Tibial nerve (tissue), 4 donors: ENCODE results near the gene GLI1. TPM values are rescaled to one million over a fixed set of nuclear protein-coding genes. Genes with fewer than 3 reads are reported as not detected.

Experiments
- DNase-seq, 2 donors: peaks; one replicate each; pipeline ENCODE4 v3.0.0-alpha.2; 2019; ENCODE audit warnings: low spot score in 2 of 2
- H3K27ac ChIP-seq, 4 donors: fragments of 200-600 bp; sonication (generic) in 3 of 4; one replicate each; pipeline ENCODE4 v1.5.1; 2017 to 2019; ENCODE audit warnings: mild to moderate bottlenecking in 1 of 4
- H3K27me3 ChIP-seq, 2 donors: fragments of 200-600 bp; sonication (generic) in 1 of 2; one replicate each; pipeline versions ENCODE4 v1.5.1 to v1.6.0; 2017 to 2019
- H3K36me3 ChIP-seq, 3 donors: fragments of 200-600 bp; sonication (generic); one replicate each; pipeline ENCODE4 v1.5.1; 2018 to 2019
- H3K4me1 ChIP-seq, 4 donors: fragments of 200-600 bp; sonication (generic) in 3 of 4; one replicate each; pipeline ENCODE4 v1.5.1; 2017 to 2019
- H3K4me3 ChIP-seq, 4 donors: fragments of 200-600 bp; sonication (generic) in 3 of 4; one replicate each; pipeline ENCODE4 v1.5.1; 2017 to 2019; ENCODE audit warnings: mild to moderate bottlenecking in 1 of 4, moderate library complexity in 1 of 4
- H3K9me3 ChIP-seq, 4 donors: fragments of 200-600 bp; sonication (generic) in 3 of 4; one replicate each; pipeline ENCODE4 v1.5.1; 2017 to 2019
- EP300 ChIP-seq, 2 donors: sonication (generic); formaldehyde crosslinking; IDR thresholded peaks; one replicate each; pipeline ENCODE4 v1.6.1; 2017; ENCODE audit warnings: antibody characterized with exemption in 2 of 2, mild to moderate bottlenecking in 1 of 2
- POLR2A ChIP-seq, 2 donors: fragments of 450-650 bp; IDR thresholded peaks; one replicate each; pipeline ENCODE4 v1.6.1; 2017; ENCODE audit warnings: antibody characterized with exemption in 2 of 2, mild to moderate bottlenecking in 2 of 2, moderate library complexity in 2 of 2
- WGBS, 2 donors: methylation state at CpG; one replicate each; pipeline ENCODE4 v1.1.5; 2018; 5-methylcytosine and 5-hydroxymethylcytosine counted together
- total RNA-seq, 4 donors: library from RNA; depleted of rRNA; stranded (reverse); fragments of >200 nt; gene quantifications; one replicate each; pipeline ENCODE4 v1.1.0, GENCODE V29; 2016
- TF ChIP-seq, protein P1 (sequence below), 5 experiments: fragments of 200-600 bp in 3 of 5; fragments of 450-650 bp in 2 of 5; sonication (generic) in 3 of 5; IDR thresholded peaks; one replicate each; pipeline ENCODE4 v1.5.1; 2016 to 2019; ENCODE audit warnings: antibody characterized with exemption in 5 of 5, mild to moderate bottlenecking in 3 of 5, moderate library complexity in 2 of 5

The GLI1 gene
- total RNA-seq, 4 donors from 2014 or later = 16.2 to 61.0 (median 38.7) TPM

DNA sequence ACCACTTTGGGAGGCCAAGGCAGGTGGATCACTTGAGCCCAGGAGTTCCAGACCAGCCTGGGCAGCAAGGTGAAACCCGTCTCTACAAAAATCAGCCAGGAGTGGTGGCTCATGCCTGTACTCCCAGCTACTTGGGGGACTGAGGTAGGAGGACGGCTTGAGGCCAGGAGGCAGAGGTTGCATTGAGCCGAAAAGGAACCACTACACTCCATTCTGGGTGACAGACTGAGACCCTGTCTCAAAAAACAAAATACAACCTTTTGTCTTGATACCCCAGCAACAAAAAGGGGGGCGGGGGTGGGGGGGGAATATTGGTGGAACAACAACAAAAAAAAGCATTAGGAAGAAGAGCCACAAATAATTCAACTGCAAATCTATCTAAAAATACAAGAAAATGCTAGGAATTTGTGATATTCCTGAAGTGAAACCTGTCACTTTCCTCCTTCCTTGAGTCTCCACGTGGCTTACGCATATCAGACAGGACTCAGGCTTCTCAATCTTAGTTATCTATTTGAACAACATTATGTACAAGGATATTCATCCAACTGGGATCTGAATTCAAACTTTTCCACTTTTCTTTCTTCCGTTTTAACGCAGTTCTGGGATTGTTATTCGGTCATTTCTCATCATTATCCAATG is 30.0 kb upstream of the GLI1 start:
- H3K9me3 ChIP-seq = no peaks in the 10 kb centered on the region
- WGBS, 2 donors = 24 to 31% methylated on average over 9 of the region's 9 CpGs
- peak overlapping the region; percentile 89 to 96 (median 92) for H3K27ac ChIP-seq
- H3K4me1 ChIP-seq = peaks cover 0 to 33% (median 6%) of the 10 kb centered on the region in 4 donors
- H3K36me3 ChIP-seq = peaks cover 0 to 9% (median 0%) of the 10 kb centered on the region in 3 donors
- H3K27me3 ChIP-seq = no peaks in the 10 kb centered on the region
- no peak for TF ChIP-seq POLR2A (IDR thresholded peaks at IDR 0.05)
- no peak for TF ChIP-seq EP300 (IDR thresholded peaks at IDR 0.05)
- TF ChIP-seq, protein P1, sequence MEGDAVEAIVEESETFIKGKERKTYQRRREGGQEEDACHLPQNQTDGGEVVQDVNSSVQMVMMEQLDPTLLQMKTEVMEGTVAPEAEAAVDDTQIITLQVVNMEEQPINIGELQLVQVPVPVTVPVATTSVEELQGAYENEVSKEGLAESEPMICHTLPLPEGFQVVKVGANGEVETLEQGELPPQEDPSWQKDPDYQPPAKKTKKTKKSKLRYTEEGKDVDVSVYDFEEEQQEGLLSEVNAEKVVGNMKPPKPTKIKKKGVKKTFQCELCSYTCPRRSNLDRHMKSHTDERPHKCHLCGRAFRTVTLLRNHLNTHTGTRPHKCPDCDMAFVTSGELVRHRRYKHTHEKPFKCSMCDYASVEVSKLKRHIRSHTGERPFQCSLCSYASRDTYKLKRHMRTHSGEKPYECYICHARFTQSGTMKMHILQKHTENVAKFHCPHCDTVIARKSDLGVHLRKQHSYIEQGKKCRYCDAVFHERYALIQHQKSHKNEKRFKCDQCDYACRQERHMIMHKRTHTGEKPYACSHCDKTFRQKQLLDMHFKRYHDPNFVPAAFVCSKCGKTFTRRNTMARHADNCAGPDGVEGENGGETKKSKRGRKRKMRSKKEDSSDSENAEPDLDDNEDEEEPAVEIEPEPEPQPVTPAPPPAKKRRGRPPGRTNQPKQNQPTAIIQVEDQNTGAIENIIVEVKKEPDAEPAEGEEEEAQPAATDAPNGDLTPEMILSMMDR (IDR thresholded peaks at IDR 0.05) = no peak
- DNase-seq = no peak
- peak overlapping the region; percentile 65 to 79 (median 72) for H3K4me3 ChIP-seq

DNA sequence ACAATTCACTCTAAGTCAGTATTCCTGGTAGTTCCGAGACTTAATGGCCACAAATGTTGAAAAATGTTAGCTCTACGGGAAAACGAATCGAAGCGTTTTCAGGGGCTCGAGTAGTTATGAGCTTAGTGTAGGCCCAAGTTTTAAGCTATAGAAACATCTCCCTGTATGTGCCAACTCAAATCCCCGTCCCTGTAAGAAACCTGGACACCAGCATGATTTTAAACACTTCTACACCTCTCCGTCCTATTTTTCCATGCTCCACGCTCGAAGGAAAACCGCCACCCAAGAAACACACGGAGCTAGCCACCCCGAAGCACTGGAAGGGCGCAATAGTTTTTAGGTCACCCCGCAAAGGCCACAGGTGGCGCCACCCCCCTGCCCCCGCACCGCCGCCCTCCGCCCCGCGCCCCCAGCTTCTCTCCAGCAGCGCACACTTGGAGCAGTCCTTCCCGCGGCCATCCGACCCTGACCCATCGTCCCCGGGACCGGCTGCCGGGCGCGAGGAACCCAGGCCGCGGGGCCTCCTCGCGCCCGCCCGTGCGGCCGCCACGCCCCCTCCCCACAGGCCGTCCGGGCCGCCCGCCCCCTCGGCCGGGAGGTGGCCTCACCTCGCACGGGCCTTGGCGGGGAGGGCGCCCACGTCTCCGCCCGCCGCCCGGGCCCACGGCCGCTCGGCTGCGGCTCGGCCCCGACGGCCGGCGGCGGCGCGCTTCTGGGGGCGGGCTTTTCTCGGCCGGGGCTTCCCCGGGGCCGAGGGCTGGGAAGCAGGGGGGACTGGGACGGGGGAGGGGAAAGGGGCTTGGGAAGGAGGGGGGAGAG is 29.3 kb upstream of the GLI1 start:
- 0 to 1% methylated on average over 29 to 35 of the region's 74 CpGs for WGBS, 2 donors
- Histone ChIP-seq H3K36me3 (peaks cover 0 to 7% (median 0%) of the 10 kb centered on the region in 3 donors), H3K27ac (peak overlapping the region; percentile 89 to 96 (median 92)), H3K4me3 (peak overlapping the region; percentile 65 to 79 (median 72)), H3K4me1 (peaks cover 0 to 33% (median 6%) of the 10 kb centered on the region in 4 donors), H3K9me3 (no peaks in the 10 kb centered on the region), H3K27me3 (no peaks in the 10 kb centered on the region)
- TF ChIP-seq EP300 (IDR thresholded peaks at IDR 0.05) (no peak), POLR2A (IDR thresholded peaks at IDR 0.05) (no peak)
- TF ChIP-seq, protein P1 (IDR thresholded peaks at IDR 0.05) = peak in 2 of 5 experiments; percentile 4 to 8
- peak in 1 of 2 donors; percentile 26 for DNase-seq

DNA sequence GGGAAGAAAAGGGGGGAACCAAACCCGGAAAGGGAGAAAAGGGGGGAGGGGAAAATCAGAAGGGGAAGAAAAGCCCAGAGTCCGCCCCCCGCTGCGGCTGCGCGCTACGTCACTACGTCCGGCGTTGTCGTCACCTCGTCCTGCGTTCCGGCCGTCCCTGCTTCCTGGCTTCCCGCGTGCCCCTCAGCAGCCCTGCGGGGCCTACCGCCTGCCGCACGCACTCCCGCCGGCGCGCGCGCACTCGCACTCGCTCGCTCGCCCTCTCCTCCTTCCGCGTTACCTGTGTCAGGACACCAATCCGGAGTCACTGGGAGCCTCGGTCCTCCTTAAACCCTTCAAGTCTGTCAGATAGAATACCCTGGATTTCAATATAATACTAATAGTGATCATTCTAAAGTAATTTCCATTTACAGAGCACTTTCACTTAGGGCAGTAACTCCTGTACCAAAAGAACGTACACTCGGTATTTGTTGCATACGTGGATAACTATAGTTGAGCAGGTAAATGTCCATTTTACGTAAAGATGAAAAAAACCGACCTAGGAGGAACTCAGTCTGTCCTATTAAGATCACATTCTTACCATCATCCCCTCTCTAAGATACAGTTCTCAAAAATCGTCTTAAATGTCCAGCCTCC is 28.5 kb upstream of the GLI1 start, which contains the start of gene R3HDM2:
Gene R3HDM2, minus strand, starts transcription at position 113 of the 636 bp plus-strand sequence. CDS start 120,615 bp downstream, outside the sequence.
- Histone ChIP-seq H3K27me3 (no peaks in the 10 kb centered on the region), H3K4me1 (peaks cover 0 to 33% (median 6%) of the 10 kb centered on the region in 4 donors), H3K27ac (peak within 1 kb of the TSS; percentile 89 to 96 (median 92)), H3K4me3 (peak within 1 kb of the TSS; percentile 65 to 79 (median 72)), H3K9me3 (no peaks in the 10 kb centered on the region), H3K36me3 (no peaks in the 10 kb centered on the region)
- peak; percentile 86 to 89 for DNase-seq
- WGBS, 2 donors = 2 to 3% methylated on average over 41 of the region's 41 CpGs
- TF ChIP-seq POLR2A (IDR thresholded peaks at IDR 0.05) = peak; percentile 87 to 90
- TF ChIP-seq, protein P1 (IDR thresholded peaks at IDR 0.05) = peak in 1 of 5 experiments; percentile 43
- peak; percentile 63 to 98 for TF ChIP-seq EP300 (IDR thresholded peaks at IDR 0.05)

DNA sequence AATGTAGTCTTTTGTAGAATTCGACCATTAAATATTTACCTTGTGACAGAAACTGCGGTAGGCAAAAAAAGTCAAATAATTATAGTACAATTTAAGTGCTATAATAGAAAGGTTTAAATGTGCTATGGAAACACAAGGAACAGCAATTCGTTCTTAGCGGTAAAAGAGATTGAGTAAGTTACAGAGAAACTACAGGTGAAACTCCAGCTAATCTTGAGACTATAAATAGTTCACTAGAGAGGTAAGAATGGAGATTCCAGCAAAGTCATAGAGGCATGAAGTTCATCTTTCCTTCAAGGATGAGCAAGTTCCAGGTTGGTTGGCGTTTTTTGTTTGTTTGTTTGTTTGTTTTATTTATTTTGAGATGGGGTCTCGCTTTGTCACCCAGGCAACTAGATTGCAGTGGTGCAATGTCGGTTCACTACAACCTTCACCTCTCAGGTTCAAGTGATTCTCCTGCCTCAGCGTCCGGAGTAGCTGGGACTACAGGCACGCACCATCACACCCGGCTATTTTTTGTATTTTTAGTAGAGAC is 27.9 kb upstream of the GLI1 start:
- Histone ChIP-seq H3K27ac (peak overlapping the region; percentile 89 to 96 (median 92)), H3K4me3 (peak overlapping the region in 2 of 4 donors; percentile 32 to 75)
- 92% methylated on average over 11 of the region's 11 CpGs for WGBS, 2 donors

More for the DNA sequence above, 27.9 kb upstream of the GLI1 start:
- H3K9me3 ChIP-seq = no peaks in the 10 kb centered on the region
- TF ChIP-seq POLR2A (IDR thresholded peaks at IDR 0.05) (no peak), EP300 (IDR thresholded peaks at IDR 0.05) (no peak)
- TF ChIP-seq, protein P1 (IDR thresholded peaks at IDR 0.05) = no peak
- no peak for DNase-seq
- no peaks in the 10 kb centered on the region for H3K36me3 ChIP-seq
- no peaks in the 10 kb centered on the region for H3K27me3 ChIP-seq
- peaks cover 0 to 31% (median 6%) of the 10 kb centered on the region in 4 donors for H3K4me1 ChIP-seq
